Measurements from ENCODE around the gene GSK3B.

The GSK3B gene

GRCh38 chr3:120093911-120094775 lies at the start of gene GSK3B:
Gene GSK3B, minus strand, starts transcription at chr3:120094447. Its CDS starts 1,013 bp downstream, at chr3:120093434.
- in situ Hi-C loops (cut with HindIII; ENCODE audit: low sequenced_read_pairs) = no loop called here

GRCh38 chr3:120143676-120144075 lies 49.4 kb upstream of the GSK3B start:
- in situ Hi-C loops (cut with HindIII; ENCODE audit: low sequenced_read_pairs) = no loop called here

- in situ Hi-C loops (cut with HindIII; ENCODE audit: low sequenced_read_pairs) = no loop called here
These were observed 48.0 kb upstream of the GSK3B start for GRCh38 chr3:120142236-120142635.

- in situ Hi-C loops (cut with HindIII; ENCODE audit: low sequenced_read_pairs) = no loop called here
These were observed 46.0 kb upstream of the GSK3B start for GRCh38 chr3:120140098-120140742.

GRCh38 chr3:120139140-120139539 lies 44.9 kb upstream of the GSK3B start:
- in situ Hi-C loops (cut with HindIII; ENCODE audit: low sequenced_read_pairs) = no loop called here

- in situ Hi-C loops (cut with HindIII; ENCODE audit: low sequenced_read_pairs) = no loop called here
These were observed 43.3 kb upstream of the GSK3B start for GRCh38 chr3:120137548-120137947.

- in situ Hi-C loops (cut with HindIII; ENCODE audit: low sequenced_read_pairs) = no loop called here
These were observed 36.4 kb upstream of the GSK3B start for GRCh38 chr3:120130656-120131055.

- in situ Hi-C loops (cut with HindIII; ENCODE audit: low sequenced_read_pairs) = no loop called here
These were observed 35.7 kb upstream of the GSK3B start for GRCh38 chr3:120129718-120130513.

GRCh38 chr3:120129051-120129450 lies 34.8 kb upstream of the GSK3B start:
- in situ Hi-C loops (cut with HindIII; ENCODE audit: low sequenced_read_pairs) = no loop called here

GRCh38 chr3:120125992-120126391 lies 31.7 kb upstream of the GSK3B start:
- in situ Hi-C loops (cut with HindIII; ENCODE audit: low sequenced_read_pairs) = no loop called here

GRCh38 chr3:120119846-120120510 lies 25.7 kb upstream of the GSK3B start:
- in situ Hi-C loops (cut with HindIII; ENCODE audit: low sequenced_read_pairs) = no loop called here

GRCh38 chr3:120114981-120115380 lies 20.7 kb upstream of the GSK3B start:
- in situ Hi-C loops (cut with HindIII; ENCODE audit: low sequenced_read_pairs) = no loop called here

- in situ Hi-C loops (cut with HindIII; ENCODE audit: low sequenced_read_pairs) = no loop called here
These were observed 20.1 kb upstream of the GSK3B start for GRCh38 chr3:120114376-120114775.

- in situ Hi-C loops (cut with HindIII; ENCODE audit: low sequenced_read_pairs) = no loop called here
These were observed 19.2 kb upstream of the GSK3B start for GRCh38 chr3:120113128-120114116.

GRCh38 chr3:120111898-120112297 lies 17.7 kb upstream of the GSK3B start:
- in situ Hi-C loops (cut with HindIII; ENCODE audit: low sequenced_read_pairs) = no loop called here

GRCh38 chr3:120103276-120103675 lies 9.0 kb upstream of the GSK3B start:
- in situ Hi-C loops (cut with HindIII; ENCODE audit: low sequenced_read_pairs) = no loop called here

- in situ Hi-C loops (cut with HindIII; ENCODE audit: low sequenced_read_pairs) = no loop called here
These were observed 8.4 kb upstream of the GSK3B start for GRCh38 chr3:120102674-120103073.

GRCh38 chr3:120102232-120102631 lies 8.0 kb upstream of the GSK3B start:
- in situ Hi-C loops (cut with HindIII; ENCODE audit: low sequenced_read_pairs) = no loop called here

GRCh38 chr3:120101624-120102023 lies 7.4 kb upstream of the GSK3B start:
- in situ Hi-C loops (cut with HindIII; ENCODE audit: low sequenced_read_pairs) = no loop called here

- in situ Hi-C loops (cut with HindIII; ENCODE audit: low sequenced_read_pairs) = no loop called here
These were observed 6.5 kb upstream of the GSK3B start for GRCh38 chr3:120100711-120101110.

Measured in endothelial cell of hepatic sinusoid (primary cell).